Subcutaneous abdominal adipose tissue (tissue), 5 donors: ENCODE measurements around the gene UBE2D3.

Experiments
- H3K27ac ChIP-seq: one replicate; pipeline ENCODE4 v1.7.0; 2013; ENCODE audit warnings: low read depth, mild to moderate bottlenecking, inconsistent platforms, low read length, moderate library complexity
- H3K27me3 ChIP-seq, 5 donors: one replicate each; pipeline ENCODE4 v1.7.0; 2013; ENCODE audit warnings: low read length in 5 of 5, inconsistent platforms in 1 of 5; ENCODE audit not compliant: control insufficient read depth in 5 of 5, insufficient read depth in 4 of 5
- H3K36me3 ChIP-seq, 5 donors: one replicate each; pipeline ENCODE4 v1.7.0; 2013; ENCODE audit warnings: low read length in 5 of 5; ENCODE audit not compliant: control insufficient read depth in 5 of 5, insufficient read depth in 5 of 5
- H3K4me1 ChIP-seq, 5 donors: one replicate each; pipeline ENCODE4 v1.7.0; 2013; ENCODE audit warnings: low read length in 5 of 5, mild to moderate bottlenecking in 3 of 5, moderate library complexity in 1 of 5; ENCODE audit not compliant: control insufficient read depth in 5 of 5, insufficient read depth in 5 of 5
- H3K4me3 ChIP-seq, 5 donors: one replicate each; pipeline ENCODE4 v1.7.0; 2013; ENCODE audit warnings: low read length in 5 of 5, low read depth in 1 of 5
- H3K9ac ChIP-seq, 5 donors: one replicate each; pipeline ENCODE4 v1.7.0; 2013; ENCODE audit warnings: low read length in 5 of 5, mild to moderate bottlenecking in 4 of 5, moderate library complexity in 3 of 5
- H3K9me3 ChIP-seq, 5 donors: one replicate each; pipeline ENCODE4 v1.7.0; 2013; ENCODE audit warnings: low read length in 5 of 5; ENCODE audit not compliant: control insufficient read depth in 5 of 5
- donor health status: healthy.
- donor health status: healthy.
- donor health status: healthy.
- donor health status: healthy.
- donor health status: healthy.

Gene UBE2D3

GRCh38 chr4:102781570-102781969 lies 45.8 kb downstream of the UBE2D3 start:
- no peaks in the 10 kb centered on the region for H3K36me3 ChIP-seq
- no peak overlapping the region for H3K27ac ChIP-seq
- no peaks in the 10 kb centered on the region for H3K27me3 ChIP-seq
- no peak overlapping the region for H3K9ac ChIP-seq
- H3K4me3 ChIP-seq = no peak overlapping the region
- H3K4me1 ChIP-seq = peaks cover 0 to 4% (median 0%) of the 10 kb centered on the region in 5 donors
- H3K9me3 ChIP-seq = no peaks in the 10 kb centered on the region

DNA sequence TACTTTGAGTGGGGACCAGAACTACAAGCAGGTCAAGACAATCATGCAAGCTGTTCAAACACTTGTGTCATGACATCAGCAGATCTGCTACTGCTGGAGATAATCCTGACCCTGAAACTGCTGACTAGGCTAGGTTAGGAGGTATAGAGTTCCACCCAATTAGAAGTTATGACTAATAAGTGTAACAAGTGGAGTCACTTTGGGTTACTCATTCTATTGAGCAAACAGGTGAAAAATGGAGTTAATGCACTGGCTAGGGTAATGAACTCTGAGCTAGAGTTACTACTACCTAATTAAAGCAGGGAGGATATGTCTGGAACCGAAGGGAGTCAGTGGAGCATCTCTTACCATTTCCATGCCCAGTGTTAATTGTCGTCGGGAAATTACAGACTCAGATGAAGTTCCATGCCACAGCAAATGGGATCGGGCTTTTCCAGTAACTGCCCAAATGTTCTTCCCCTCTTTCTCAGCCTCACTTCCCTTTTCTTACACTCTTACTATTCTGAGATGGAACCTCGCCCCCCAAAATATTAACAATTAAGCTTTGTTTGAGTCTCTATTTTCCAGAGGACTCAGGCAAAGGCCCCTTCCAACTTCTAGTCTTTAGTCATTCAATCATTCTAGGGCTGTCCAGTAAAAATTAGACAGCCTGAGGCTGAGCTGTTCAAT lies 46.7 kb downstream of the UBE2D3 start:
- no peaks in the 10 kb centered on the region for H3K27me3 ChIP-seq
- H3K4me3 ChIP-seq = no peak overlapping the region
- H3K4me1 ChIP-seq = peaks cover 0 to 4% (median 0%) of the 10 kb centered on the region in 5 donors
- no peaks in the 10 kb centered on the region for H3K9me3 ChIP-seq
- H3K27ac ChIP-seq = no peak overlapping the region
- no peak overlapping the region for H3K9ac ChIP-seq
- H3K36me3 ChIP-seq = no peaks in the 10 kb centered on the region

- no peaks in the 10 kb centered on the region for H3K27me3 ChIP-seq
- no peak overlapping the region for H3K9ac ChIP-seq
- no peak overlapping the region for H3K27ac ChIP-seq
- H3K4me3 ChIP-seq = no peak overlapping the region
- no peaks in the 10 kb centered on the region for H3K9me3 ChIP-seq
- H3K4me1 ChIP-seq = peaks cover 0 to 4% (median 0%) of the 10 kb centered on the region in 5 donors
- H3K36me3 ChIP-seq = no peaks in the 10 kb centered on the region
Observed at GRCh38 chr4:102779204-102779603, 48.1 kb downstream of the UBE2D3 start.

- Histone ChIP-seq H3K4me3 (no peak overlapping the region), H3K9me3 (no peaks in the 10 kb centered on the region), H3K9ac (no peak overlapping the region), H3K4me1 (peaks cover 0 to 4% (median 0%) of the 10 kb centered on the region in 5 donors), H3K27me3 (no peaks in the 10 kb centered on the region), H3K27ac (no peak overlapping the region), H3K36me3 (no peaks in the 10 kb centered on the region)
Observed at GRCh38 chr4:102778720-102779119, 48.6 kb downstream of the UBE2D3 start.

- H3K9me3 ChIP-seq = no peaks in the 10 kb centered on the region
- no peak overlapping the region for H3K4me3 ChIP-seq
- H3K9ac ChIP-seq = no peak overlapping the region
Observed at GRCh38 chr4:102775805-102776204, 51.5 kb downstream of the UBE2D3 start.

GRCh38 chr4:102774254-102774653 lies 53.1 kb downstream of the UBE2D3 start:
- Histone ChIP-seq H3K36me3 (no peaks in the 10 kb centered on the region), H3K9ac (no peak overlapping the region), H3K4me3 (no peak overlapping the region), H3K27ac (no peak overlapping the region), H3K4me1 (no peaks in the 10 kb centered on the region), H3K9me3 (no peaks in the 10 kb centered on the region), H3K27me3 (no peaks in the 10 kb centered on the region)

More at GRCh38 chr4:102775805-102776204, 51.5 kb downstream of the UBE2D3 start:
- Histone ChIP-seq H3K4me1 (peaks cover 0 to 4% (median 0%) of the 10 kb centered on the region in 5 donors), H3K27ac (no peak overlapping the region), H3K36me3 (no peaks in the 10 kb centered on the region), H3K27me3 (no peaks in the 10 kb centered on the region)

GRCh38 chr4:102772738-102773340 lies 54.5 kb downstream of the UBE2D3 start:
- H3K27ac ChIP-seq = no peak overlapping the region
- no peaks in the 10 kb centered on the region for H3K4me1 ChIP-seq
- H3K4me3 ChIP-seq = no peak overlapping the region
- H3K9ac ChIP-seq = no peak overlapping the region
- no peaks in the 10 kb centered on the region for H3K36me3 ChIP-seq
- H3K9me3 ChIP-seq = no peaks in the 10 kb centered on the region
- no peaks in the 10 kb centered on the region for H3K27me3 ChIP-seq

DNA sequence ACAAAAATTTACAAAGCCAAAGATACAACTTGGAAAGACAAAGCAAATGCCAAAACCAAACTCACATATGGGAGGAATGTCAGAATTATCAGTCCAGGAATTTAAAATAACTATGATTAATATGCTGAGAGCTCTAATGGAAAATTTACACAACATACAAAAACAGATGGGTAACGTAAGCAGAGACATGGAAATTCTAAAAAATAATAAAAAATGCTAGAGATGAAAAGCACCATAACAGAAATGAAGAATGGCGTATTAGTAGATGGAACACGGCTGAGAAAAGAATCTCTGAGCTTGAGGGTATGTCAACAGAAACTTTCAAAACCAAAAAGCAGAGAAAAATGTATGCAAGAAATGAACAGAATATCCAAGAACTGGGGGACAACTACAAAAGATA lies 62.5 kb downstream of the UBE2D3 start:
- Histone ChIP-seq H3K27me3 (no peaks in the 10 kb centered on the region), H3K4me3 (no peak overlapping the region), H3K4me1 (peaks cover 0 to 18% (median 15%) of the 10 kb centered on the region in 5 donors), H3K27ac (no peak overlapping the region), H3K36me3 (no peaks in the 10 kb centered on the region), H3K9me3 (no peaks in the 10 kb centered on the region), H3K9ac (no peak overlapping the region)

GRCh38 chr4:102761906-102762305 lies 65.4 kb downstream of the UBE2D3 start:
- peaks cover 0 to 24% (median 20%) of the 10 kb centered on the region in 5 donors for H3K4me1 ChIP-seq
- peak overlapping the region in 2 of 5 donors; percentile 53 to 76 for H3K9ac ChIP-seq
- H3K9me3 ChIP-seq = no peaks in the 10 kb centered on the region
- H3K27ac ChIP-seq = no peak overlapping the region
- H3K27me3 ChIP-seq = no peaks in the 10 kb centered on the region
- H3K4me3 ChIP-seq = peak overlapping the region in 4 of 5 donors; percentile 89 to 99 (median 99)
- no peaks in the 10 kb centered on the region for H3K36me3 ChIP-seq

- H3K9ac ChIP-seq = peak overlapping the region; percentile 22 to 83 (median 66)
- peak overlapping the region; percentile 89 to 99 (median 99) for H3K4me3 ChIP-seq
- no peaks in the 10 kb centered on the region for H3K27me3 ChIP-seq
- H3K36me3 ChIP-seq = no peaks in the 10 kb centered on the region
- peaks cover 0 to 24% (median 20%) of the 10 kb centered on the region in 5 donors for H3K4me1 ChIP-seq
- no peaks in the 10 kb centered on the region for H3K9me3 ChIP-seq
- H3K27ac ChIP-seq = no peak overlapping the region
Observed at GRCh38 chr4:102761296-102761701, 66.1 kb downstream of the UBE2D3 start.
